ENCODE results near the gene SLC35G3.
"Not testable (repeated sequence)": the region's sequence is repeated elsewhere in the genome, so short reads cannot be mapped to it uniquely, and the experiment has no call there.

SLC35G3 gene

GRCh38 chr17:35210741-35211140 is 16.5 kb upstream of the SLC35G3 start:
- DNase-seq (ENCODE audit: low spot score): no peak

DNA sequence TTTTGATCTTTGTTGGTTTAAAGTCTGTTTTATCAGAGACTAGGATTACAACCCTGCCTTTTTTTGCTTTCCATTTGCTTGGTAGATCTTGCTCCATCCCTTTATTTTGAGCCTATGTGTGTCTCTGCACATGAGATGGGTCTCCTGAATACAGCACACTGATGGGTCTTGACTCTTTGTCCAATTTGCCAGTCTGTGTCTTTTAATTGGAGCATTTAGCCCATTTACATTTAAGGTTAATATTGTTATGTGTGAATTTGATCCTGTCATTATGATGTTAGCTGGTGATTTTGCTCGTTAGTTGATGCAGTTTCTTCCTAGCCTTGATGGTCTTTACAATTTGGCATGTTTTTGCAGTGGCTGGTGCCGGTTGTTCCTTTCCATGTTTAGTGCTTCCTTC is 8.4 kb upstream of the SLC35G3 start:
- not testable (repeated sequence) for DNase-seq (ENCODE audit: low spot score)

DNA sequence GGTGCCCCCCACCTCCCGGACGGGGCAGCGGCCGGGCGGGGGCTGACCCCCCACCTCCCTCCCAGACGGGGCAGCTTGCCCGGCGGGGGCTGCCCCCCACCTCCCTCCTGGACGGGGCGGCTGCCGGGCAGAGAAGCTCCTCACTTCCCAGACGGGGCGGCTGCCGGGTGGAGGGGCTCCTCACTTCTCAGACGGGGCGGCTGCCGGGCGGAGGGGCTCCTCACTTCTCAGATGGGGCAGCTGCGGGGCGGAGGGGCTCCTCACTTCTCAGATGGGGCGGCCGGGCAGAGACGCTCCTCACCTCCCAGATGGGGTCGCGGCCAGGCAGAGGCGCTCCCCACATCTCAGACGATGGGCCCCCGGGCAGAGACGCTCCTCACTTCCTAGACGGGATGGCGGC is 869 bp upstream of the SLC35G3 start:
- not testable (repeated sequence) for DNase-seq (ENCODE audit: low spot score)

GRCh38 chr17:35192708-35193107 is 1.5 kb downstream of the SLC35G3 start:
- no peak for DNase-seq (ENCODE audit: low spot score)

GRCh38 chr17:35191001-35191695 is 3.0 kb downstream of the SLC35G3 start:
- DNase-seq (ENCODE audit: low spot score): no peak

DNA sequence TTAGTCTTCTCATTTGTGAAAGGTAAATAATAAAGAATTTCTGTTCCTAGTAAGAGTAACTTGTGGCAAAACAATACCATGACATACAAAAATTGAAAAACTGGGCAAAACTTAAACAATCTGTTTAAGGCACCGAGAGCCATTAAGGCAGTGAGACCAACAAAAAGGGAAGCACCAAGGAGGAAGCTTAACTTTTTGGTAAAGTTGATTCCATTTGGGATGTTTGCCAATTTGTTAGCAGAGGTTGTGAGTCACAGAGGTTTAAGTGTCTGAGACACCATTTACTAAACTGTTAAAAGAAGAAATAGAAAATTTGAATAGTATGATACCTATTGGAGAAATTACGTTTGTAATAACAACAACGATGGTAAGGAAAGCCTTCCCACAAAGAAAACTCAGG is 4.9 kb downstream of the SLC35G3 start:
- DNase-seq (ENCODE audit: low spot score): no peak

- DNase-seq (ENCODE audit: low spot score): no peak
Measured at GRCh38 chr17:35188111-35188510, 6.1 kb downstream of the SLC35G3 start.

- DNase-seq (ENCODE audit: low spot score): peak; percentile 18
Measured at GRCh38 chr17:35187481-35187880, 6.7 kb downstream of the SLC35G3 start.

GRCh38 chr17:35185849-35186248 is 8.3 kb downstream of the SLC35G3 start:
- peak; percentile 1 for DNase-seq (ENCODE audit: low spot score)

DNA sequence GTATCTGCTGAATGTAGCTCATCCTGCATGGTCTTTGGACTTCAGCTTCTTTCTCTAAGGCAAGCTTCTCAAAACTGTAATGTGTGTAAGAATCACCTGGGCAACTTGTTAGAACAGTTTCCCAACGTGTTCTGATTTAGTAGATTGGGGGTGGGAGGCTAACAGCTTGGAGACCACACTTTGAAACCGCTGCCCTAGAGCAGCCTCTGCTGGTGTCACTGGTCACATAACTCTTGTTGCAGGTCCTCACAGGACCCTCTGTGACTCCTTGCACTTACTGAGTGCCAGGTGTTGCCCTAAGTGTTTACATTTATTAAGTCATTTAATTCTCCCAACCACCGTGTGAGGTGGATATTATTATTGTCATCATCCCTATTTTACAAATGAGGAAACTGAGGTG is 9.9 kb downstream of the SLC35G3 start:
- peak; percentile 24 for DNase-seq (ENCODE audit: low spot score)

GRCh38 chr17:35183332-35183731 is 10.9 kb downstream of the SLC35G3 start:
- peak; percentile 40 for DNase-seq (ENCODE audit: low spot score)

DNA sequence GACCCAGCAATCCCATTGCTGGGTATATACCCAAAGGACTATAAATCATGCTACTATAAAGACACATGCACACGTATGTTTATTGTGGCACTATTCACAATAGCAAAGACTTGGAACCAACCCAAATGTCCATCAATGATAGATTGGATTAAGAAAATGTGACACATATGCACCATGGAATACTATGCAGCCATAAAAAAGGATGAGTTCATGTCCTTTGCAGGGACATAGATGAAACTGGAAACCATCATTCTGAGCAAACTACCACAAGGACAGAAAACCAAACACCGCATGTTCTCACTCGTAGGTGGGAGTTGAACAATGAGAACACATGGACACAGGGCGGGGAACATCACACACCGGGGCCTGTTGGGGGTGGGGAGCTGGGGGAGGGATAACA is 14.8 kb downstream of the SLC35G3 start:
- DNase-seq (ENCODE audit: low spot score): not testable (repeated sequence)

GRCh38 chr17:35176897-35177296 is 17.3 kb downstream of the SLC35G3 start:
- peak; percentile 34 for DNase-seq (ENCODE audit: low spot score)

- DNase-seq (ENCODE audit: low spot score): peak; percentile 34
Measured at GRCh38 chr17:35175638-35176415, 18.4 kb downstream of the SLC35G3 start.

GRCh38 chr17:35174835-35175334 is 19.3 kb downstream of the SLC35G3 start:
- DNase-seq (ENCODE audit: low spot score): no peak

GRCh38 chr17:35172321-35172720 is 21.9 kb downstream of the SLC35G3 start:
- not testable (repeated sequence) for DNase-seq (ENCODE audit: low spot score)

GRCh38 chr17:35171834-35172233 is 22.4 kb downstream of the SLC35G3 start:
- DNase-seq (ENCODE audit: low spot score): no peak

DNA sequence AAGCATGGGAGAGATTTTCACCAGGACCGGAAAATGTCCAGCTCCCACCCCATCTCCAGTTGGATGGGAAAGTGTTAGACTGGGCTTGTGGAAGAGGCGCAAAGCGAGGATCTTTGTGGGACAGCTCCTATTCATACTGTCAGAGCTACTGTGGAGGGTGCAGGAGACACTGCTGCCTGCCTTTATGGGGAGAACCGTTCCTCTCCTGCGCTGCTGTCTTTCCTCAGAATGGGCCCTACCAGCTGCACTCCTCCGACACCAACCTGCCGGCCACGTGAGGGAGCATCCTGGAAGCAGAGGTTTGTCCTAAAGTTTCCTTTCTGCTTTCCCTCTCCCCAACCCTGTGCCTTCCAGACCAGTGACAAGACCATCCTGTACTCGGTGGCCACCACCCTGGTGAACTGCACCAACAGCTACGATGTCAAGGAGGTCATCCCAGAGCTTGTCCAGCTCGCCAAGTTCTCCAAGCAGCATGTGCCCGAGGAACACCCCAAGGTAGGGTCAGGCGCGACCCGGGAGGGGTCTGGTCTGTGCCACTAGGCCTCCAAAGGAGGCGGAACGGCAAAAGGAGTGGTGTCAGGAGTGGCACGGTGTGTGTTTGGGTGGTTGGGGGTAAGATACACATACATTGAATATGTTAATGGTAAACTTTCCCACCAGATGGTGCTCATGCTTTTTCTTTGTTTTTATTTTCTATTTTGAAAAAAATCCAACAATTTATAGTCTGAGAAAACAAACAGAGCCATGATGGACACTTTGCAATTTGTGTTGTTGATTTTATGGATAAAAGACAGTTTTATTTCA is 23.0 kb downstream of the SLC35G3 start:
- no peak for DNase-seq (ENCODE audit: low spot score)

- DNase-seq (ENCODE audit: low spot score): no peak
Measured at GRCh38 chr17:35169835-35170363, 24.3 kb downstream of the SLC35G3 start.

DNA sequence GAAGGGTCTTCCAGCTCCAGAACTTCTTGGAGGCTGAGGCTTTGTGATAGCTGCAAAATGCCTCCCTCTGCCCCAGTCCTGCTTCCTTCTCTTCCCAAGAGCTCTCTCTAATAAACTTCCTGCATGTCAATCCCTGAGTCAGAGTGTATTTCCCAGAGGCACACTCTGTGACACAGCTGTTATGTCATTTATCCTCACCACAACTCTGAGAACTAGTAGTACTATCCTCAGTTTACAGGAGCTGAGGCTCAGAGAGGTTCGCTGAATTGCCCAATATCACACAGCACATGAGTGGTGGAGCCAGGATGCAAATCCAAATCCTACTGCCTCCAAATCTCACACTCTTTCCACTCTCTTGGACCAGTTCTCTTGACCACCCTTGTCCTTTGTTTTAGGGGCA is 26.5 kb downstream of the SLC35G3 start:
- DNase-seq (ENCODE audit: low spot score): no peak

- no peak for DNase-seq (ENCODE audit: low spot score)
Measured at GRCh38 chr17:35167046-35167445, 27.1 kb downstream of the SLC35G3 start.

- DNase-seq (ENCODE audit: low spot score): no peak
Measured at GRCh38 chr17:35166526-35166925, 27.7 kb downstream of the SLC35G3 start.
